ENCODE results near the gene MAPK4.

Gene MAPK4

GRCh38 chr18:50715919-50716318 lies 156.0 kb downstream of the MAPK4 start:
- H3K9me3 ChIP-seq (ENCODE audit: control extremely low read depth in 1 of 5, control insufficient read depth in 4 of 5, insufficient read depth in 2 of 5, low read depth in 1 of 5, low read length in 4 of 5) = no peaks in the 10 kb centered on the region
- no peak overlapping the region for H3K4me3 ChIP-seq (ENCODE audit: control insufficient read depth in 1 of 7, extremely low read depth in 1 of 7, insufficient read depth in 4 of 7, low read depth in 2 of 7, low read length in 6 of 7)
- peaks cover 0 to 4% (median 2%) of the 10 kb centered on the region in 5 experiments for H3K27me3 ChIP-seq (replicated peaks in 2 of 5; ENCODE audit: control insufficient read depth in 4 of 5, insufficient read depth in 5 of 5, low read length in 4 of 5)
- DNase-seq = no peak
- H3K4me1 ChIP-seq (ENCODE audit: control extremely low read depth in 1 of 4, control insufficient read depth in 4 of 4, insufficient read depth in 4 of 4, low read length in 3 of 4) = no peaks in the 10 kb centered on the region
- no peaks in the 10 kb centered on the region for H3K36me3 ChIP-seq (ENCODE audit: control insufficient read depth in 4 of 4, insufficient read depth in 4 of 4, low read length in 3 of 4)
- CTCF ChIA-PET = no interaction called here
- POLR2A ChIA-PET = no interaction called here
- no peak overlapping the region for H3K27ac ChIP-seq (ENCODE audit: insufficient read depth in 1 of 2, low read depth in 1 of 2, low read length in 2 of 2, poor library complexity in 1 of 2, severe bottlenecking in 2 of 2)
- 94% methylated on average over 7 of the region's 7 CpGs for WGBS (ENCODE audit: insufficient coverage)

- Histone ChIP-seq H3K27ac (ENCODE audit: insufficient read depth in 1 of 2, low read depth in 1 of 2, low read length in 2 of 2, poor library complexity in 1 of 2, severe bottlenecking in 2 of 2) (no peak overlapping the region), H3K4me3 (ENCODE audit: control insufficient read depth in 1 of 7, extremely low read depth in 1 of 7, insufficient read depth in 4 of 7, low read depth in 2 of 7, low read length in 6 of 7) (no peak overlapping the region), H3K4me1 (ENCODE audit: control extremely low read depth in 1 of 4, control insufficient read depth in 4 of 4, insufficient read depth in 4 of 4, low read length in 3 of 4) (no peaks in the 10 kb centered on the region), H3K27me3 (replicated peaks in 2 of 5; ENCODE audit: control insufficient read depth in 4 of 5, insufficient read depth in 5 of 5, low read length in 4 of 5) (peaks cover 0 to 2% (median 0%) of the 10 kb centered on the region in 5 experiments), H3K9me3 (ENCODE audit: control extremely low read depth in 1 of 5, control insufficient read depth in 4 of 5, insufficient read depth in 2 of 5, low read depth in 1 of 5, low read length in 4 of 5) (no peaks in the 10 kb centered on the region), H3K36me3 (ENCODE audit: control insufficient read depth in 4 of 4, insufficient read depth in 4 of 4, low read length in 3 of 4) (no peaks in the 10 kb centered on the region)
- no peak for DNase-seq
- CTCF ChIA-PET = no interaction called here
- POLR2A ChIA-PET = no interaction called here
- 100% methylated on average over 4 of the region's 4 CpGs for WGBS (ENCODE audit: insufficient coverage)
Observed at GRCh38 chr18:50716902-50717301, 157.0 kb downstream of the MAPK4 start.

- ChIA-PET POLR2A (no interaction called here), CTCF (no interaction called here)
- WGBS (ENCODE audit: insufficient coverage) = 91% methylated on average over 2 of the region's 2 CpGs
- no peaks in the 10 kb centered on the region for H3K36me3 ChIP-seq (ENCODE audit: control insufficient read depth in 4 of 4, insufficient read depth in 4 of 4, low read length in 3 of 4)
- no peak for DNase-seq
- H3K4me3 ChIP-seq (ENCODE audit: control insufficient read depth in 1 of 7, extremely low read depth in 1 of 7, insufficient read depth in 4 of 7, low read depth in 2 of 7, low read length in 6 of 7) = no peak overlapping the region
- no peaks in the 10 kb centered on the region for H3K9me3 ChIP-seq (ENCODE audit: control extremely low read depth in 1 of 5, control insufficient read depth in 4 of 5, insufficient read depth in 2 of 5, low read depth in 1 of 5, low read length in 4 of 5)
- peaks cover 0 to 2% (median 0%) of the 10 kb centered on the region in 5 experiments for H3K27me3 ChIP-seq (replicated peaks in 2 of 5; ENCODE audit: control insufficient read depth in 4 of 5, insufficient read depth in 5 of 5, low read length in 4 of 5)
- no peak overlapping the region for H3K27ac ChIP-seq (ENCODE audit: insufficient read depth in 1 of 2, low read depth in 1 of 2, low read length in 2 of 2, poor library complexity in 1 of 2, severe bottlenecking in 2 of 2)
- H3K4me1 ChIP-seq (ENCODE audit: control extremely low read depth in 1 of 4, control insufficient read depth in 4 of 4, insufficient read depth in 4 of 4, low read length in 3 of 4) = no peaks in the 10 kb centered on the region
Observed at GRCh38 chr18:50717563-50717962, 157.7 kb downstream of the MAPK4 start.

DNA sequence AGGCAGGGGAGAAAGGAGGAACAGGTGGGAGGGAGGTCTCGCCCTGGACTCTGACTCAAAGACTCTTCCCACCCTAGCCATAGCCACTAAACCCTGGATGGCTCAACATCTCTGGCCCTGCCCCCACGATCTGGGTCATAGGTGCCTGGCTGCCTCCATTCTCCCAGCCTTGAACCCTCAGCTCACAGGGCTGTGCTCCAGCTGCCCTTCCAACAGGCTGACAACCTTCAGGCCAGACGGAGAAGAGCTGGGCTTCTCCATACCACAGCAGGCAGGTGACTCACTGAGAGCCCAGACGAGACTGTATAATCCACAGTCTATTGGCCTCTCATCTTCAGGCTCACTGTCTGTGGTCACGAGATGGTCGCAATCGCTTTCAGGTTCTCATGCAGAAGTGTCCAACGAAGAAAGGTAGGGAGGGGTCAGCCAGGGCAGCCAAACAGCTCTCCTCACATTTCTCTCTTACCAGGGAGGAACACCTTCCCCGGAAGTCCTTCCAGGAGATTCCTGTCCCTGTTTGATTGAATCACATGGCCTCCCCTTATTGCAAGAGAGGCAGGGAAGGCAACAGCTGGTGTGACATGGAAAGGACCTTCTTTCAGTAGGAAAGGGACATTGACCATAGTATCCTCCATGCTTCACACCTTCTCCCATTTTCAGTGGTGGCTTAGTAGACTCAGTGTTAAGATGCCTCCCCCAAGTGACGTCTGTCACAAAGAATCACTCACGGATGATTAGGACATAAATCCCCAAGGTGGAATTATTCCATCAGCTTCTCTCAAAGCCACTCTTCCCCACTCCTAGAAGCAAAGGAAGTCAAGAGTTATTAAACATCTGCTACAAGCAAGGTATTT lies 159.8 kb downstream of the MAPK4 start:
- WGBS (ENCODE audit: insufficient coverage) = 95% methylated on average over 7 of the region's 11 CpGs
- DNase-seq = no peak
- no peaks in the 10 kb centered on the region for H3K9me3 ChIP-seq (ENCODE audit: control extremely low read depth in 1 of 5, control insufficient read depth in 4 of 5, insufficient read depth in 2 of 5, low read depth in 1 of 5, low read length in 4 of 5)

GRCh38 chr18:50720325-50720674 lies 160.4 kb downstream of the MAPK4 start:
- CTCF ChIA-PET = no interaction called here
- no peaks in the 10 kb centered on the region for H3K4me1 ChIP-seq (ENCODE audit: control extremely low read depth in 1 of 4, control insufficient read depth in 4 of 4, insufficient read depth in 4 of 4, low read length in 3 of 4)
- H3K27ac ChIP-seq (ENCODE audit: insufficient read depth in 1 of 2, low read depth in 1 of 2, low read length in 2 of 2, poor library complexity in 1 of 2, severe bottlenecking in 2 of 2) = no peak overlapping the region
- peaks cover 0 to 2% (median 0%) of the 10 kb centered on the region in 5 experiments for H3K27me3 ChIP-seq (replicated peaks in 2 of 5; ENCODE audit: control insufficient read depth in 4 of 5, insufficient read depth in 5 of 5, low read length in 4 of 5)
- no peak for DNase-seq
- WGBS (ENCODE audit: insufficient coverage) = 100% methylated on average over 3 of the region's 4 CpGs
- no peaks in the 10 kb centered on the region for H3K36me3 ChIP-seq (ENCODE audit: control insufficient read depth in 4 of 4, insufficient read depth in 4 of 4, low read length in 3 of 4)
- H3K4me3 ChIP-seq (ENCODE audit: control insufficient read depth in 1 of 7, extremely low read depth in 1 of 7, insufficient read depth in 4 of 7, low read depth in 2 of 7, low read length in 6 of 7) = no peak overlapping the region
- H3K9me3 ChIP-seq (ENCODE audit: control extremely low read depth in 1 of 5, control insufficient read depth in 4 of 5, insufficient read depth in 2 of 5, low read depth in 1 of 5, low read length in 4 of 5) = no peaks in the 10 kb centered on the region
- POLR2A ChIA-PET = no interaction called here

More for the DNA sequence above, 159.8 kb downstream of the MAPK4 start:
- Histone ChIP-seq H3K27ac (ENCODE audit: insufficient read depth in 1 of 2, low read depth in 1 of 2, low read length in 2 of 2, poor library complexity in 1 of 2, severe bottlenecking in 2 of 2) (no peak overlapping the region), H3K4me3 (ENCODE audit: control insufficient read depth in 1 of 7, extremely low read depth in 1 of 7, insufficient read depth in 4 of 7, low read depth in 2 of 7, low read length in 6 of 7) (no peak overlapping the region), H3K27me3 (replicated peaks in 2 of 5; ENCODE audit: control insufficient read depth in 4 of 5, insufficient read depth in 5 of 5, low read length in 4 of 5) (peaks cover 0 to 2% (median 0%) of the 10 kb centered on the region in 5 experiments), H3K36me3 (ENCODE audit: control insufficient read depth in 4 of 4, insufficient read depth in 4 of 4, low read length in 3 of 4) (no peaks in the 10 kb centered on the region), H3K4me1 (ENCODE audit: control extremely low read depth in 1 of 4, control insufficient read depth in 4 of 4, insufficient read depth in 4 of 4, low read length in 3 of 4) (no peaks in the 10 kb centered on the region)
- ChIA-PET POLR2A (no interaction called here), CTCF (no interaction called here)

GRCh38 chr18:50721006-50721405 lies 161.1 kb downstream of the MAPK4 start:
- H3K36me3 ChIP-seq (ENCODE audit: control insufficient read depth in 4 of 4, insufficient read depth in 4 of 4, low read length in 3 of 4) = no peaks in the 10 kb centered on the region
- CTCF ChIA-PET = no interaction called here
- no peak for DNase-seq
- no peaks in the 10 kb centered on the region for H3K9me3 ChIP-seq (ENCODE audit: control extremely low read depth in 1 of 5, control insufficient read depth in 4 of 5, insufficient read depth in 2 of 5, low read depth in 1 of 5, low read length in 4 of 5)
- no peak overlapping the region for H3K27ac ChIP-seq (ENCODE audit: insufficient read depth in 1 of 2, low read depth in 1 of 2, low read length in 2 of 2, poor library complexity in 1 of 2, severe bottlenecking in 2 of 2)
- H3K27me3 ChIP-seq (replicated peaks in 2 of 5; ENCODE audit: control insufficient read depth in 4 of 5, insufficient read depth in 5 of 5, low read length in 4 of 5) = peaks cover 0 to 2% (median 0%) of the 10 kb centered on the region in 5 experiments
- H3K4me3 ChIP-seq (ENCODE audit: control insufficient read depth in 1 of 7, extremely low read depth in 1 of 7, insufficient read depth in 4 of 7, low read depth in 2 of 7, low read length in 6 of 7) = no peak overlapping the region
- POLR2A ChIA-PET = no interaction called here
- no peaks in the 10 kb centered on the region for H3K4me1 ChIP-seq (ENCODE audit: control extremely low read depth in 1 of 4, control insufficient read depth in 4 of 4, insufficient read depth in 4 of 4, low read length in 3 of 4)
- WGBS (ENCODE audit: insufficient coverage) = 100% methylated on average over 1 of the region's 4 CpGs

GRCh38 chr18:50721451-50722120 lies 161.7 kb downstream of the MAPK4 start:
- Histone ChIP-seq H3K36me3 (ENCODE audit: control insufficient read depth in 4 of 4, insufficient read depth in 4 of 4, low read length in 3 of 4) (no peaks in the 10 kb centered on the region), H3K4me1 (ENCODE audit: control extremely low read depth in 1 of 4, control insufficient read depth in 4 of 4, insufficient read depth in 4 of 4, low read length in 3 of 4) (no peaks in the 10 kb centered on the region), H3K9me3 (ENCODE audit: control extremely low read depth in 1 of 5, control insufficient read depth in 4 of 5, insufficient read depth in 2 of 5, low read depth in 1 of 5, low read length in 4 of 5) (no peaks in the 10 kb centered on the region), H3K4me3 (ENCODE audit: control insufficient read depth in 1 of 7, extremely low read depth in 1 of 7, insufficient read depth in 4 of 7, low read depth in 2 of 7, low read length in 6 of 7) (no peak overlapping the region), H3K27ac (ENCODE audit: insufficient read depth in 1 of 2, low read depth in 1 of 2, low read length in 2 of 2, poor library complexity in 1 of 2, severe bottlenecking in 2 of 2) (no peak overlapping the region), H3K27me3 (replicated peaks in 2 of 5; ENCODE audit: control insufficient read depth in 4 of 5, insufficient read depth in 5 of 5, low read length in 4 of 5) (peaks cover 0 to 5% (median 0%) of the 10 kb centered on the region in 5 experiments)
- POLR2A ChIA-PET = no interaction called here
- no peak for DNase-seq
- WGBS (ENCODE audit: insufficient coverage) = 100% methylated on average over 3 of the region's 4 CpGs
- CTCF ChIA-PET = no interaction called here

Measured in common myeloid progenitor, CD34-positive (primary cell).